ENCODE measurements around the gene SKAP1. TPM values are rescaled to one million over a fixed set of nuclear protein-coding genes. Genes with fewer than 3 reads are reported as not detected.
A peak's percentile ranks its signal among the peaks of the same experiment; 100 is the strongest.
"Not testable (repeated sequence)": the region's sequence is repeated elsewhere in the genome, so short reads cannot be mapped to it uniquely, and the experiment has no call there.

The SKAP1 gene
- total and polyA plus RNA-seq, 8 donors: 2.4 to 4.4 (median 3.2) TPM; not detected in 2

- H3K27me3 ChIP-seq: peaks cover 0 to 49% (median 4%) of the 10 kb centered on the region in 3 donors
- H3K4me3 ChIP-seq: no peak overlapping the region
- H3K9me3 ChIP-seq: no peaks in the 10 kb centered on the region
- no peaks in the 10 kb centered on the region for H3K36me3 ChIP-seq
- no peaks in the 10 kb centered on the region for H3K4me1 ChIP-seq
- DNase-seq: no peak
- 51 to 62% (median 57%) methylated on average over 9 of the region's 9 CpGs for WGBS, 5 donors
- no peak for TF ChIP-seq POLR2A (IDR thresholded peaks at IDR 0.05)
- intact Hi-C loops (cut with DNase I; ENCODE audit: low total_unique reads): no loop called here
- H3K27ac ChIP-seq: no peak overlapping the region
These were observed 136.5 kb downstream of the SKAP1 start for GRCh38 chr17:48293319-48294019.

DNA sequence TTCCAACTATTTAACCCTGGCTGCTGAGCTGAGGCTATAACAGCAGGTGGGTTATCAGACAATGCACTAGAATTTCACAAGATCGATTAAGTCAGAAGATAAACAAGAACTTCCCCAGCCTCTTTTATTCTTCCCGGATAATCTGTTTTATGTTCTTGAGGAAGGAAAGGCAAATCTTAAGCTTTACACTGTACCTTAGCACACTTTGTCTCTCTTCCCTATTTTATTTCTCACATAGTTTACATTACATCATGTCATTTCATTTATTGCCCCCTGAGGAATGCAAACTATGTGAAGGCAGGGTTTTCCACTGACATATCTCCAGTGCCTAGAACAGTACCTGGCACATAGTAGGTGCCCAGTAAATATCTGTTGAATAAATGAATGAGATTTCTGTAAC, 139.6 kb downstream of the SKAP1 start:
- 22 to 34% (median 30%) methylated on average over 2 of the region's 2 CpGs for WGBS, 5 donors
- Histone ChIP-seq H3K9me3 (no peaks in the 10 kb centered on the region), H3K4me3 (no peak overlapping the region), H3K27me3 (peaks cover 0 to 59% (median 4%) of the 10 kb centered on the region in 3 donors), H3K27ac (no peak overlapping the region), H3K36me3 (no peaks in the 10 kb centered on the region), H3K4me1 (no peaks in the 10 kb centered on the region)
- no peak for DNase-seq
- intact Hi-C loops (cut with DNase I; ENCODE audit: low total_unique reads): no loop called here
- no peak for TF ChIP-seq CTCF (IDR thresholded peaks at IDR 0.05)
- no peak for TF ChIP-seq POLR2AphosphoS5 (IDR thresholded peaks at IDR 0.05)
- no peak for TF ChIP-seq EP300 (IDR thresholded peaks at IDR 0.05)
- TF ChIP-seq POLR2A (IDR thresholded peaks at IDR 0.05): no peak

DNA sequence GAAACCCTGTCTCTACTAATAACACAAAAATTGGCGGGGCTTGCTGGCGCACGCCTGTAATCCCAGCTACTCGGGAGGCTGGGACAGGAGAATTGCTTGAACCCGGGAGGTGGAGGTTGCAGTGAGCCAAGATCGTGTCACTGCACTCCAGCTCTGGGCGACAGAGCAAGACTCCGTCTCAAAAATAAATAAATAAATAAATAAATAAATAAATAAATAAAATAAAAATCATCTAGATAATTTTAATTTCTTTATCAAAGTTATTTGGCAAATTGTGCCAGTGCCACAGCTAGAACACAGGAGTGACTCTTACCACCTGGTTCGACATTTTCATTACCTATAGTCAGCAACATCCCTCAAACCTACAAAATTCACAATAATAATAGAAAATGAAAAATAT, 143.1 kb downstream of the SKAP1 start:
- H3K27ac ChIP-seq; H3K4me3 ChIP-seq; intact Hi-C loops (cut with DNase I; ENCODE audit: low total_unique reads); DNase-seq; H3K4me1 ChIP-seq; H3K36me3 ChIP-seq; H3K9me3 ChIP-seq: not testable (repeated sequence)
- H3K27me3 ChIP-seq: peaks cover 0 to 34% (median 4%) of the 10 kb centered on the region in 3 donors
- WGBS, 5 donors: 92 to 96% (median 94%) methylated on average over 9 of the region's 9 CpGs

- no peak overlapping the region for H3K27ac ChIP-seq
- H3K4me1 ChIP-seq: no peaks in the 10 kb centered on the region
- no peak for DNase-seq
- H3K27me3 ChIP-seq: peaks cover 0 to 29% (median 4%) of the 10 kb centered on the region in 3 donors
- no peaks in the 10 kb centered on the region for H3K9me3 ChIP-seq
- TF ChIP-seq EP300 (IDR thresholded peaks at IDR 0.05) (no peak), CTCF (IDR thresholded peaks at IDR 0.05) (no peak), POLR2A (IDR thresholded peaks at IDR 0.05) (no peak), POLR2AphosphoS5 (IDR thresholded peaks at IDR 0.05) (no peak)
- intact Hi-C loops (cut with DNase I; ENCODE audit: low total_unique reads): no loop called here
- no peaks in the 10 kb centered on the region for H3K36me3 ChIP-seq
- no peak overlapping the region for H3K4me3 ChIP-seq
These were observed 144.4 kb downstream of the SKAP1 start for GRCh38 chr17:48285614-48286013.

DNA sequence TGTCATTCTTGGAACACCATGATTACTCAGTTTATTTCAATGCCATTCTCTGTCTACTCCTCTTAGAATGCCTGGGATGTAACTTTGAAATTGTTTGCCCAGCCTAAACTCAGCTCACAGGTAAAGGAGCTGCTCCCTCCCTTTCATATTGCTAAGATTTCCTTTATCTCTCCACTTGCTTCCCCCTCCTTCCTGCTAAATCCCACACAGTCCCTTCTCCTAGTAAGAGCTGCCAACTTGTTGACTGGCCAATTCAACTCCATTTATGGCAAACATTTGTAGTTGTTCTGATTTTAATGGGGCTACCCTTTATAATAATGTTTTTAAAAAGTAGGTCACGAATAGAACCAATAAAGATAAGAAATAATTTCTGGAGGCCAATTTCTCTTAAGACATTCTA, 146.1 kb downstream of the SKAP1 start:
- Histone ChIP-seq H3K4me1 (no peaks in the 10 kb centered on the region), H3K36me3 (no peaks in the 10 kb centered on the region), H3K9me3 (no peaks in the 10 kb centered on the region), H3K27me3 (peaks cover 0 to 25% (median 0%) of the 10 kb centered on the region in 3 donors), H3K4me3 (no peak overlapping the region), H3K27ac (no peak overlapping the region)
- DNase-seq: peak in 1 of 2 donors; percentile 25
- intact Hi-C loops (cut with DNase I; ENCODE audit: low total_unique reads): no loop called here
- TF ChIP-seq CTCF (IDR thresholded peaks at IDR 0.05) (no peak), POLR2AphosphoS5 (IDR thresholded peaks at IDR 0.05) (no peak), POLR2A (IDR thresholded peaks at IDR 0.05) (no peak), EP300 (IDR thresholded peaks at IDR 0.05) (no peak)
- WGBS, 5 donors: 42 to 70% (median 48%) methylated on average over 1 of the region's 1 CpG

All from stomach (tissue), 9 donors.